A549 (cell line): ENCODE data around the gene B3GALT4. TPM values are rescaled to one million over a fixed set of nuclear protein-coding genes. Genes with fewer than 3 reads are reported as not detected.

Experiments used
- ATAC-seq, 2 experiments: fragments of 200-7000 bp in 1 of 2; fragments of >200 bp in 1 of 2; cut with Nextera tagmentation in 1 of 2; cut with Tn5 transposase in 1 of 2; 3 replicates each; pipeline versions ENCODE4 v1.8.0 to v1.9.1; 2018 to 2020; ENCODE audit warnings: mild to moderate bottlenecking in 1 of 2, moderate library complexity in 1 of 2
- CTCF ChIA-PET: fragments of 300-600 bp; sonication (Branson Sonifier 250); formaldehyde crosslinking; extraction: SDS; loops from one replicate; lab custom pipeline; 2021; ENCODE audit warnings: antibody characterized with exemption, inconsistent platforms; lab: Yijun Ruan, JAX
- POLR2A ChIA-PET: fragments of 350-600 bp; formaldehyde crosslinking; extraction: SDS; loops from one replicate; lab custom pipeline; 2021; ENCODE audit warnings: antibody characterized with exemption, inconsistent platforms; lab: Yijun Ruan, JAX
- DNase-seq, 2 experiments: peaks; one replicate each; pipeline versions ENCODE4 v3.0.0 to v3.0.0-alpha.2; 2011 to 2016; ENCODE audit warnings: low read depth in 1 of 2, low spot score in 1 of 2
- FAIRE-seq: peaks from 2 replicates; lab custom pipeline; 2011; peaks lifted over from hg19 to GRCh38; lab: Jason Lieb, UNC
- H3K27ac ChIP-seq, 2 experiments: fragments of >200 bp; sonication (Bioruptor Twin); formaldehyde crosslinking; 3 replicates each; pipeline ENCODE4 v1.5.1; 2016 to 2017
- H3K4me1 ChIP-seq: fragments of >200 bp; sonication (Bioruptor Twin); formaldehyde crosslinking; 3 replicates; pipeline ENCODE4 v1.6.1; 2016
- H3K4me2 ChIP-seq: fragments of >200 bp; sonication (Bioruptor Twin); formaldehyde crosslinking; 3 replicates; pipeline ENCODE4 v1.6.1; 2016
- H3K4me3 ChIP-seq: fragments of >200 bp; sonication (Bioruptor Twin); formaldehyde crosslinking; 3 replicates; pipeline ENCODE4 v1.5.1; 2016
- H3K9me3 ChIP-seq: fragments of >200 bp; sonication (Bioruptor Twin); formaldehyde crosslinking; 3 replicates; pipeline ENCODE4 v1.6.1; 2016
- BHLHE40 ChIP-seq: IDR thresholded peaks from 2 replicates; pipeline ENCODE4 v1.6.1; 2012; ENCODE audit warnings: low read depth, low read length, inconsistent platforms
- CBX2 ChIP-seq: fragments of 200-600 bp; sonication (generic); IDR thresholded peaks from 2 replicates; pipeline ENCODE4 v1.6.1; 2016; ENCODE audit warnings: low read depth, mild to moderate bottlenecking, borderline replicate concordance
- CEBPB ChIP-seq, 2 experiments: fragments of >200 bp in 1 of 2; sonication (Bioruptor Twin) in 1 of 2; formaldehyde crosslinking in 1 of 2; IDR thresholded peaks; 2 replicates each; pipeline ENCODE4 v1.6.1; 2012 to 2016
- CHD4 ChIP-seq: fragments of 200-600 bp; sonication (generic); IDR thresholded peaks from 2 replicates; pipeline ENCODE4 v1.6.1; 2016; ENCODE audit warnings: antibody characterized with exemption, mild to moderate bottlenecking, borderline replicate concordance
- EHF ChIP-seq: fragments of 250-450 bp; sonication (Bioruptor Pico); IDR thresholded peaks from 2 replicates; pipeline ENCODE4 v1.5.0; 2020; ENCODE audit warnings: mild to moderate bottlenecking
- EHMT2 ChIP-seq: fragments of 200-600 bp; sonication (generic); IDR thresholded peaks from 2 replicates; pipeline ENCODE4 v1.6.1; 2016; ENCODE audit warnings: antibody characterized with exemption, low read depth, mild to moderate bottlenecking, moderate library complexity
- ESRRA ChIP-seq: fragments of 150-350 bp; IDR thresholded peaks from 2 replicates; pipeline ENCODE4 v1.6.1; 2014; ENCODE audit warnings: mild to moderate bottlenecking, low read length, borderline replicate concordance
- HOXB5 ChIP-seq: fragments of 250-450 bp; sonication (Bioruptor Pico); IDR thresholded peaks from 2 replicates; pipeline ENCODE4 v1.5.0; 2020; ENCODE audit warnings: mild to moderate bottlenecking, moderate library complexity
- JUN ChIP-seq, 2 experiments: fragments of >200 bp; sonication (Bioruptor Twin); formaldehyde crosslinking; IDR thresholded peaks; 2 replicates in 1 of 2; 3 replicates in 1 of 2; pipeline ENCODE4 v1.6.1; 2016 to 2017
- MAFK ChIP-seq: fragments of 450-650 bp; IDR thresholded peaks from 2 replicates; pipeline ENCODE4 v1.6.1; 2014; ENCODE audit not compliant: partially characterized antibody
- MAZ ChIP-seq: fragments of 150-350 bp; IDR thresholded peaks from 2 replicates; pipeline ENCODE4 v1.6.1; 2014; ENCODE audit warnings: antibody characterized with exemption, low read depth, low read length, borderline replicate concordance
- MYC ChIP-seq: IDR thresholded peaks from 2 replicates; pipeline ENCODE4 v1.6.1; 2012; ENCODE audit warnings: mild to moderate bottlenecking, inconsistent platforms, low read length, improper control_type of control experiment, borderline replicate concordance
- NPAS2 ChIP-seq: fragments of 250-450 bp; sonication (Bioruptor Pico); IDR thresholded peaks from 2 replicates; pipeline ENCODE4 v1.8.0; 2022; ENCODE audit warnings: mild to moderate bottlenecking, moderate library complexity, borderline replicate concordance
- NR3C1 ChIP-seq: fragments of >200 bp; sonication (Bioruptor Twin); formaldehyde crosslinking; IDR thresholded peaks from 3 replicates; pipeline ENCODE4 v1.6.1; 2017
- PHF8 ChIP-seq: fragments of 200-600 bp; sonication (generic); IDR thresholded peaks from 2 replicates; pipeline ENCODE4 v1.6.1; 2016; ENCODE audit warnings: low read depth, mild to moderate bottlenecking, antibody characterized with exemption, moderate library complexity, borderline replicate concordance
- POLR2AphosphoS2 ChIP-seq: conservative IDR thresholded peaks from 2 replicates; pipeline ENCODE4 v1.6.1; 2012; ENCODE audit warnings: low read length, improper control_type of control experiment, inconsistent platforms
- RAD21 ChIP-seq, 2 experiments: fragments of >200 bp in 1 of 2; sonication (Bioruptor Twin) in 1 of 2; formaldehyde crosslinking in 1 of 2; IDR thresholded peaks in 1 of 2; conservative IDR thresholded peaks in 1 of 2; 2 replicates in 1 of 2; 3 replicates in 1 of 2; pipeline ENCODE4 v1.6.1; 2012 to 2018; ENCODE audit warnings: inconsistent platforms in 1 of 2
- RFX5 ChIP-seq: fragments of 450-650 bp; IDR thresholded peaks from 2 replicates; pipeline ENCODE4 v1.7.1; 2014; ENCODE audit warnings: antibody characterized with exemption, mild to moderate bottlenecking, moderate library complexity
- RNF2 ChIP-seq: fragments of 200-600 bp; sonication (generic); IDR thresholded peaks from 2 replicates; pipeline ENCODE4 v1.6.1; 2016; ENCODE audit warnings: low read depth, mild to moderate bottlenecking, antibody characterized with exemption, moderate library complexity, borderline replicate concordance
- SMC3 ChIP-seq: fragments of >200 bp; sonication (Bioruptor Twin); formaldehyde crosslinking; IDR thresholded peaks from 3 replicates; pipeline ENCODE4 v1.6.1; 2018; ENCODE audit warnings: inconsistent platforms
- SREBF2 ChIP-seq: fragments of 450-650 bp; IDR thresholded peaks from 2 replicates; pipeline ENCODE4 v1.6.1; 2014; ENCODE audit warnings: mild to moderate bottlenecking, moderate library complexity
- ZSCAN20 ChIP-seq: fragments of 250-450 bp; sonication (Bioruptor Pico); IDR thresholded peaks from 2 replicates; pipeline ENCODE4 v1.8.0; 2022; ENCODE audit warnings: mild to moderate bottlenecking, moderate library complexity
- WGBS: methylation state at CpG from one replicate; pipeline ENCODE4 v1.1.6; 2017; ENCODE audit errors: missing lambda C conversion rate; 5-methylcytosine and 5-hydroxymethylcytosine counted together
- polyA plus RNA-seq, 4 experiments: library from polyadenylated mRNA; depleted of rRNA in 3 of 4; stranded (reverse); fragments of >200 nt; fragmentation: RNase III in 1 of 4; extraction: RNeasy Plus Mini Kit Qiagen cat#74134 plus additional on column Dnase treatment in 1 of 4; gene quantifications; 2 replicates in 3 of 4; 3 replicates in 1 of 4; pipeline ENCODE4 v1.2.3, GENCODE V29; 2011 to 2017
- TF ChIP-seq, protein P1 (sequence below): fragments of >200 bp; sonication (Bioruptor Twin); formaldehyde crosslinking; IDR thresholded peaks from 3 replicates; pipeline ENCODE4 v1.6.1; 2016
- TF ChIP-seq, protein P2 (sequence below): fragments of 250-450 bp; sonication (Bioruptor Pico); IDR thresholded peaks from 2 replicates; pipeline ENCODE4 v1.5.0; 2021; ENCODE audit warnings: mild to moderate bottlenecking, moderate library complexity, borderline replicate concordance
- TF ChIP-seq, protein P3 (sequence below): IDR thresholded peaks from 2 replicates; pipeline ENCODE4 v1.6.1; 2012

B3GALT4 gene
- polyA plus RNA-seq, 2 of the 4 experiments (the other 2 are of a cell fraction): 0.27 to 0.54 TPM

DNA sequence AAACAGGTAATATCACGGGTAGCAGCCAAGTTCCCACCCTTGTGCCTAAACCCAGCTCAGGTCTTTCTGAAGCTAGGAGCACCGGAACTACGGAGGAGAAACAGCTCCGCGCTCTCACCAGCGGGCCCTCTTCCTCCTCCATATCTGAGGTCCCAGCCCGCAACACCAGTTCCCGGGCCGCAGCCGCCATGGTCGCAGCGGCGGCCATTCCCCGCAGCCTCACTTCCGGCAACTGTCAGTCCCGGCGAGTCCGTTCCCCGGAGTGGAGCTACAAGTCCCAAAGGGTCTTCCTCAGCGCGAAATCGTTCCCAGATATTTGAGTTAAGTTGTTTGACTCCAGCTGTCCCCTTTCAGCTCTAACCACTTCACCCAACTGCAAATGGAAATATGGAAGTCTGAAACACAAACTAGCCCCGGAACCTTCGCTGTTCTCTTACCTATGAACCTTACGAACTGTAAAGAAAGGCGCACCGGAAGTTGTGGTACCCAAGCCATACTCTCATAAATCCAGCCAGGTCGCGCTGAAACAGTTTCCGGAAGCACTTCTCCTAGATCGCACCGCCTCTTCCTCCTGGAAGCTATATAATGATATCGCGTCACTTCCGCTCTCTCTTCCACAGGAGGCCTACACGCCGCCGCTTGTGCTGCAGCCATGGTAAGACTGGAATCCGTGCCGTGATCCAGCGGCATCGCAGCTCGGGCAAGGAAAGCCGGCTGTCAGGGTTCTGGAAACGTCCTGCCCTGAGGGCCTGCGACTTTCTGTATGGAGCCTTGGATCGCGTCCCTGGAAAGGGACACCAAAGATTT is 5.3 kb upstream of the B3GALT4 start, which contains the start of the genes RPS18 and VPS52 (continued):
- TF ChIP-seq, protein P1, sequence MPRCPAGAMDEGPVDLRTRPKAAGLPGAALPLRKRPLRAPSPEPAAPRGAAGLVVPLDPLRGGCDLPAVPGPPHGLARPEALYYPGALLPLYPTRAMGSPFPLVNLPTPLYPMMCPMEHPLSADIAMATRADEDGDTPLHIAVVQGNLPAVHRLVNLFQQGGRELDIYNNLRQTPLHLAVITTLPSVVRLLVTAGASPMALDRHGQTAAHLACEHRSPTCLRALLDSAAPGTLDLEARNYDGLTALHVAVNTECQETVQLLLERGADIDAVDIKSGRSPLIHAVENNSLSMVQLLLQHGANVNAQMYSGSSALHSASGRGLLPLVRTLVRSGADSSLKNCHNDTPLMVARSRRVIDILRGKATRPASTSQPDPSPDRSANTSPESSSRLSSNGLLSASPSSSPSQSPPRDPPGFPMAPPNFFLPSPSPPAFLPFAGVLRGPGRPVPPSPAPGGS: peak; percentile 75; the same call in 2 of the 3 replicates
- no peak for TF ChIP-seq SMC3
- no peak for TF ChIP-seq POLR2AphosphoS2

DNA sequence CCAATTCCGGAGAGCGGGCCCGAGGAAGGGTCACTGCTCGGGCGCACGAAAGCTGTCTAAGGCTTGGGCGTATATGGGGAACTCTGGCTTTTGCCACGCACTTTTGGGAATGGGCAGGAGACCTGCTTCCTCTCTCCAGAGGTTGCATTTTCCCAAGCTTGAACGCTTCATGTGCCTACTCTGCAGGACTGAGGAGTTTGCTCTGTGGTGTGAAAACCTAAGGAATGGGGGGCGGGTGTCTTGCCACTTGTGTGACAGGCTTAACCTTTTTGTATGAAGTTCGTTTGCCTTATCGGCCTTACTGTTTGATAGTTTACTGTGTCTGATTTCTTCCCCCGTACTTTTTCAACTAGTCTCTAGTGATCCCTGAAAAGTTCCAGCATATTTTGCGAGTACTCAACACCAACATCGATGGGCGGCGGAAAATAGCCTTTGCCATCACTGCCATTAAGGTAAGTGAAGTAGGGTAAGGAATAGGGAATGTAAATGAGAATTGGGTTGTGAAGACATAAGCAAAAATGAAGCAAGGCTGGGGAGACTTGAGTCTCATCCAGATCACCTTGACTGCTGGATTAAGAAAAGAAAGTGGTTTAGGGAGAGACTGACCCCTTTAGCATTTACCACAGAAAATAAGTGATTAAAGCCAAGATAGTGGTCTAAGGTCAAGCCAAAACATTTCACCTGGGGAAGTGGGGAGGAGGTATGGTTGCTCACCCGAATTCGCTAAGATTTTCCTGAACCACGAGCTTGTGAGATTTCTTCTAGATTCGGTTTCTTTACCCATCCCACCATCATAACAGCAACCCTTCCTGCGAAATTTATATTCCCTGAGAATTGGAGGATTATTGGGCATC is 4.4 kb upstream of the B3GALT4 start:
- H3K4me1 ChIP-seq: peaks cover 45% of the 10 kb centered on the region
- DNase-seq (no peak), ATAC-seq (peak; percentile 25 to 42; a peak in 5 of 6 replicates)

DNA sequence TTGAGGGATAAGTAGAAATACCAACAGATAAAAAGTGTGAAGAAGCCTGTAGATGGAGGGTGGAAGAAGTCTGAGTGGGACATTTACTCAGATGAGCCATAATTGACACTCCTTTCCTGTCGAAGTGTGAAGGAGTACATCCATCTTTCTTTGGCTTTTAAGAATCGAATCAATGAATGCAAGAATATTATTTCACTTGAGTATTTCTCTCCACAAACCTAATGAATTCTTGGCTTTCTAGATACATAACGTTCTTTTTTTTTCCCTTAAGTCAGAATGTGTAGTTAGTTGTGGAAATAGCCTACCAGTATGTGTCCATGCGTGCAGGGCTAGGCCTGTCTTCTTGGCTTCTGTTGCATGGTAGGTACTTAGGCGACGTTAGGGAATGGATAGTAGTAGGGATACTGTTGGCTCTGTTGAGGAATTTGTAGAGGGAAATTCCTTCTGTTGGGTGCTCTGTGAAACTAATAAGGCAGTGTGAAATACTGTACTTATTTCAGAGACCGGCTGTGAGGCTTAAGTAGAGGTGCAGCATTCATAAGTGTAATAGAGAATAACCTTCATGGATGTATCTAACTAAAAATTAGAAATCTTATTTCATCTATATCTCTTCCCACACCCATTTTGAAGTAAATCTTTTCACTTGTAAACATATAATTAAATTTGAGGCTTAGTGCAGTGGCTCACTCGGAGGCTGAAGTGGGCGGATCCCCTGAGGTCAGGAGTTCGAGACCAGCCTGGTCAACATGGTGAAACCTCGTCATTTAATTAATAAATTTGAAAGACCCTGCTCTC is 3.6 kb upstream of the B3GALT4 start:
- DNase-seq: no peak
- peak overlapping the region; percentile 87 for H3K4me3 ChIP-seq
- ATAC-seq: no peak
- no peaks in the 10 kb centered on the region for H3K9me3 ChIP-seq
- H3K4me2 ChIP-seq: peak overlapping the region; percentile 91
- 13% methylated on average over 11 of the region's 11 CpGs for WGBS
- CTCF ChIA-PET: no interaction called here
- POLR2A ChIA-PET: no interaction called here
- FAIRE-seq: no peak
- peak overlapping the region; percentile 91 to 97 for H3K27ac ChIP-seq
- peaks cover 45% of the 10 kb centered on the region for H3K4me1 ChIP-seq
- TF ChIP-seq NPAS2 (CRISPR knock-in tag): no peak
- TF ChIP-seq ZSCAN20: no peak
- no peak for TF ChIP-seq RFX5
- no peak for TF ChIP-seq PHF8
- no peak for TF ChIP-seq NR3C1
- TF ChIP-seq SREBF2: no peak
- TF ChIP-seq, protein P2, sequence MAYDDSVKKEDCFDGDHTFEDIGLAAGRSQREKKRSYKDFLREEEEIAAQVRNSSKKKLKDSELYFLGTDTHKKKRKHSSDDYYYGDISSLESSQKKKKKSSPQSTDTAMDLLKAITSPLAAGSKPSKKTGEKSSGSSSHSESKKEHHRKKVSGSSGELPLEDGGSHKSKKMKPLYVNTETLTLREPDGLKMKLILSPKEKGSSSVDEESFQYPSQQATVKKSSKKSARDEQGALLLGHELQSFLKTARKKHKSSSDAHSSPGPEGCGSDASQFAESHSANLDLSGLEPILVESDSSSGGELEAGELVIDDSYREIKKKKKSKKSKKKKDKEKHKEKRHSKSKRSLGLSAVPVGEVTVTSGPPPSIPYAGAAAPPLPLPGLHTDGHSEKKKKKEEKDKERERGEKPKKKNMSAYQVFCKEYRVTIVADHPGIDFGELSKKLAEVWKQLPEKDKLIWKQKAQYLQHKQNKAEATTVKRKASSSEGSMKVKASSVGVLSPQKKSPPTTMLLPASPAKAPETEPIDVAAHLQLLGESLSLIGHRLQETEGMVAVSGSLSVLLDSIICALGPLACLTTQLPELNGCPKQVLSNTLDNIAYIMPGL: no peak
- TF ChIP-seq CHD4: no peak
- no peak for TF ChIP-seq CEBPB (IDR thresholded peaks at IDR 0.05)
- TF ChIP-seq EHF (CRISPR knock-in tag): no peak
- TF ChIP-seq HOXB5 (CRISPR knock-in tag): no peak
- no peak for TF ChIP-seq MAFK
- TF ChIP-seq RAD21 (conservative IDR thresholded peaks at IDR 0.05 in 1 of 2, IDR thresholded peaks at IDR 0.05 in 1 of 2): no peak
- no peak for TF ChIP-seq MAZ
- no peak for TF ChIP-seq CBX2
- no peak for TF ChIP-seq RNF2
- TF ChIP-seq EHMT2: no peak
- TF ChIP-seq MYC: no peak
- TF ChIP-seq, protein P3, sequence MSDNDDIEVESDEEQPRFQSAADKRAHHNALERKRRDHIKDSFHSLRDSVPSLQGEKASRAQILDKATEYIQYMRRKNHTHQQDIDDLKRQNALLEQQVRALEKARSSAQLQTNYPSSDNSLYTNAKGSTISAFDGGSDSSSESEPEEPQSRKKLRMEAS: no peak
- no peak for TF ChIP-seq BHLHE40

More for the DNA sequence above, 4.4 kb upstream of the B3GALT4 start:
- Histone ChIP-seq H3K4me2 (peak overlapping the region; percentile 91), H3K27ac (peak overlapping the region; percentile 91 to 97), H3K9me3 (no peaks in the 10 kb centered on the region), H3K4me3 (peak overlapping the region; percentile 87)
- TF ChIP-seq JUN (IDR thresholded peaks at IDR 0.05): peak; percentile 5 to 58; a peak in 4 of 5 replicates
- TF ChIP-seq ESRRA: no peak
- CTCF ChIA-PET: interaction anchor here (0.9 to 2.6 kb wide), 4 partner anchors 9 to 27 kb away, joined by 3 to 6 read pairs (median 4); no protein-coding TSS in a partner anchor
- under 1% methylated on average over 21 of the region's 22 CpGs for WGBS
- no peak for FAIRE-seq
- POLR2A ChIA-PET: interaction anchor here (0.9 to 2.8 kb wide), 9 partner anchors 8 to 304 kb away, joined by 3 to 16 read pairs (median 11); partner anchors contain the start of genes BRD2, PFDN6, RGL2 and WDR46
